Pancreas (tissue), 10 donors: ENCODE data around the gene TAF4B. TPM values are rescaled to one million over a fixed set of nuclear protein-coding genes. Genes with fewer than 3 reads are reported as not detected.

Experiments
- ATAC-seq, 4 donors: fragments of 200-7000 bp; cut with Tn5 transposase; one replicate each; pipeline versions ENCODE4 v1.8.0 to v1.9.1; 2020; ENCODE audit warnings: mild to moderate bottlenecking in 4 of 4, moderate library complexity in 4 of 4
- DNase-seq, 6 donors: peaks; one replicate each; pipeline ENCODE4 v3.0.0-alpha.2; 2020
- FAIRE-seq: peaks from 2 replicates; lab custom pipeline; 2012; peaks lifted over from hg19 to GRCh38; lab: Jason Lieb, UNC
- H3K27ac ChIP-seq, 4 donors: fragments of 200-600 bp; sonication (generic); 1 replicate in 3 of 4; 2 replicates in 1 of 4; pipeline versions ENCODE4 v1.5.0 to v1.8.0; 2020
- H3K27me3 ChIP-seq, 4 donors: fragments of 200-600 bp; one replicate each; pipeline ENCODE4 v1.8.0; 2021
- H3K36me3 ChIP-seq, 3 donors: fragments of 200-600 bp; sonication (generic) in 1 of 3; one replicate each; pipeline versions ENCODE4 v1.5.0 to v1.8.0; 2020 to 2021
- H3K4me1 ChIP-seq, 3 donors: fragments of 200-600 bp; one replicate each; pipeline ENCODE4 v1.8.0; 2021
- H3K4me3 ChIP-seq, 4 donors: fragments of 200-600 bp; sonication (generic) in 2 of 4; one replicate each; pipeline versions ENCODE4 v1.5.0 to v1.8.0; 2020 to 2021
- H3K9me3 ChIP-seq, 4 donors: fragments of 200-600 bp; one replicate each; pipeline ENCODE4 v1.8.0; 2021
- WGBS, 2 donors: extraction: QIAGEN DNeasy Blood & Tissue Kit; methylation state at CpG; one replicate each; pipeline ENCODE4 v1.1.7; 2013; 5-methylcytosine and 5-hydroxymethylcytosine counted together
- intact Hi-C, 3 donors: fragments of 100-400 bp; cut with DNase I; formaldehyde crosslinking; loops; one replicate each; pipeline versions ENCODE4 v1.11.1 to v1.14.2; 2022
- polyA plus RNA-seq, 2 donors: library from polyadenylated mRNA; stranded (reverse); fragments of 200-250 nt; gene quantifications; one replicate each; pipeline ENCODE4 v1.2.3, GENCODE V29; 2013
- total RNA-seq, 6 donors: library from RNA; stranded (reverse); fragmentation: NEBNext Ultra II Directional in 4 of 6; extraction: Animal tissue kit (Norgen Biotek cat#: 25700) in 4 of 6; gene quantifications; one replicate each; pipeline versions ENCODE4 v1.2.1 to v1.2.4, GENCODE V29; 2021 to 2023
- TF ChIP-seq, protein P1 (sequence below), 4 donors: fragments of 200-600 bp; sonication (generic) in 3 of 4; IDR thresholded peaks; one replicate each; pipeline versions ENCODE4 v1.5.0 to v1.8.0; 2021; ENCODE audit warnings: antibody characterized with exemption in 4 of 4
- donor health status: healthy with polysubstance abuse.
- donor health status: DM: no; HTN: no; CAD: no; lungs with moderate emphysema.
- donor health status: DM: no; HTN: no; CAD: no.
- donor health status: control.
- donor health status: control.
- donor health status: Bipolar disorder and iron deficiency.
- donor health status: DM: yes; HTN: yes; CAD: no.
- donor health status: DM: no; HTN: no; CAD: no.
- donor health status: DM: no; HTN: no; CAD: no.
- donor health status: DM: yes; HTN: yes; CAD: no.

TAF4B gene
- total and polyA plus RNA-seq, 8 donors: 0.94 to 3.4 (median 2.3) TPM

DNA sequence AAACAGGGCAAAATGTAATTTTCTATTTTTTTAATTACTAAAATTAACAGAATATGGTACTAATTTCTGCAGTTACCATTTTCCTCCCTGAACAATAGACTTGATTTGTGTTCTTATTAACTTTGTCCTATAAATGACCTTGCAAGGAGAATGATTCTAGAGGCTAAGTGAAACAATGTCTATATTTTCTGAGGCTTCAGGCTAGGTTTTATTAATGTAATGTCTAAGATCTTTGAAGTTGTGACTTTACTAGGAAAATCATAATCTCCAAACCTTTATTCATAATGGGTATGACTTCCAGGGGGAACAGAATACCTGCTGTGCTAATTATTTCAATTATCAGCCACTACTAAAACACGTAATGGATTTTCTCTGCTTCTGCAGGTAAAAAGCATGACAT lies 94.4 kb downstream of the TAF4B start:
- no peaks in the 10 kb centered on the region for H3K4me1 ChIP-seq
- TF ChIP-seq, protein P1, sequence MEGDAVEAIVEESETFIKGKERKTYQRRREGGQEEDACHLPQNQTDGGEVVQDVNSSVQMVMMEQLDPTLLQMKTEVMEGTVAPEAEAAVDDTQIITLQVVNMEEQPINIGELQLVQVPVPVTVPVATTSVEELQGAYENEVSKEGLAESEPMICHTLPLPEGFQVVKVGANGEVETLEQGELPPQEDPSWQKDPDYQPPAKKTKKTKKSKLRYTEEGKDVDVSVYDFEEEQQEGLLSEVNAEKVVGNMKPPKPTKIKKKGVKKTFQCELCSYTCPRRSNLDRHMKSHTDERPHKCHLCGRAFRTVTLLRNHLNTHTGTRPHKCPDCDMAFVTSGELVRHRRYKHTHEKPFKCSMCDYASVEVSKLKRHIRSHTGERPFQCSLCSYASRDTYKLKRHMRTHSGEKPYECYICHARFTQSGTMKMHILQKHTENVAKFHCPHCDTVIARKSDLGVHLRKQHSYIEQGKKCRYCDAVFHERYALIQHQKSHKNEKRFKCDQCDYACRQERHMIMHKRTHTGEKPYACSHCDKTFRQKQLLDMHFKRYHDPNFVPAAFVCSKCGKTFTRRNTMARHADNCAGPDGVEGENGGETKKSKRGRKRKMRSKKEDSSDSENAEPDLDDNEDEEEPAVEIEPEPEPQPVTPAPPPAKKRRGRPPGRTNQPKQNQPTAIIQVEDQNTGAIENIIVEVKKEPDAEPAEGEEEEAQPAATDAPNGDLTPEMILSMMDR (IDR thresholded peaks at IDR 0.05): no peak
- H3K27ac ChIP-seq: no peak overlapping the region
- no peak overlapping the region for H3K4me3 ChIP-seq
- ATAC-seq (no peak), DNase-seq (no peak), FAIRE-seq (no peak)
- H3K9me3 ChIP-seq: no peaks in the 10 kb centered on the region
- WGBS, 2 donors: 90 to 94% methylated on average over 1 of the region's 1 CpG
- intact Hi-C loops: no loop called here
- H3K27me3 ChIP-seq: no peaks in the 10 kb centered on the region
- H3K36me3 ChIP-seq: no peaks in the 10 kb centered on the region

DNA sequence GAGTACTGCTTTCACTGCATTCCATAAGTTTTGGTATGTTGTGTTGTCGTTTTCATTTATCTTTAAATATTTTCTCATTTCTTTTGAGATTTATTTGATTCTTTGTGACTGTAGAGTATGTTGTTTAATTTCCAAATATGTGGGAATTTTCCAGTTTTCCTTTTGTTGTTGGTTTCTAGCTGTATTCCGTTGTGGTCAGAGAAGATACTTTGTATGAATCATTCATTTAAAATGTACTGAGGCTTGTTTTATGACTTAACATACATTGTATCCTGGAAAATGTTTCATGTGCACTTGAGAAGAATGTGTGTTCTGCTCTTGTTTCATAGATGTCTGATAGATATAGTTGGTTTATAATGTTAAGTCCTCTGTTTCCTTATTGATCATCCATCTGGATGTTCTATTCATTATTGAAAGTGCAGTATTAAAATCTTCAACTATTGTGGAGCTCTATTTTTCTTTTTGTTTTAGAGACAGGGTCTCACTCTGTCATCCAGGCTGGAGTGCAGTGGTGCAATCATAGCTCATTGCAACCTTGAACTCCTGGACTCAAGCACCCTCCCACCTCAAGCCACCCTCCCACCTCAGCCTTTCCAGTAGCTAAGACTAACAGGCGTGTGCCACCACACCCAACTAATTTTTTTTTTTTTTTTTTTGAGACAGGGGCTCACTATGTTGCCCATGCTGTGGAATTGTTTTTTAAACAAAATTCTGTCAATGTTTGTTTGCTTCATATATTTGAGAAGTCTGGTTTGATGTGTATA lies 96.8 kb downstream of the TAF4B start:
- intact Hi-C loops: no loop called here
- H3K36me3 ChIP-seq: no peaks in the 10 kb centered on the region
- H3K27me3 ChIP-seq: no peaks in the 10 kb centered on the region
- FAIRE-seq (no peak), DNase-seq (no peak), ATAC-seq (no peak)
- no peak overlapping the region for H3K27ac ChIP-seq
- TF ChIP-seq, protein P1 (IDR thresholded peaks at IDR 0.05): no peak
- no peak overlapping the region for H3K4me3 ChIP-seq
- 74 to 94% methylated on average over 3 of the region's 3 CpGs for WGBS, 2 donors
- H3K4me1 ChIP-seq: no peaks in the 10 kb centered on the region
- H3K9me3 ChIP-seq: no peaks in the 10 kb centered on the region

DNA sequence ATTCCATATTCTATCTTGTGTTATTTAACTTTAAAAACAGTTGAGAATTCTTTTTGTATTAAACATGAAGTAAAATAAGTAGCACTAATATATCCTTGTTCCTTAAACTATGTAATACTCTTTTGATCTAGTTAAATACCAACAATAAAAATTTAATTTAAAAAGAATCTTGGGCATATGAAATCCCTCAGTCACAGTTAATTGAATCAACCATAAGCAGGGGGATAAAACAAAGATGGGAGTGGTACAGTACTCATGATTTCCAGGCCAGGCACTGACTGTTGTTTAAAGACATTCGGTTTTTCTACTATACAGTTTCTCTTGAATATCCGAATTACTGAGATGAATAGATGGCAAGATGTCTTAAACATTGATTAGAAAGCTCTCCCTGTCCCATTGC lies 99.5 kb downstream of the TAF4B start:
- no peak overlapping the region for H3K27ac ChIP-seq
- FAIRE-seq: no peak
- TF ChIP-seq, protein P1 (IDR thresholded peaks at IDR 0.05): no peak

DNA sequence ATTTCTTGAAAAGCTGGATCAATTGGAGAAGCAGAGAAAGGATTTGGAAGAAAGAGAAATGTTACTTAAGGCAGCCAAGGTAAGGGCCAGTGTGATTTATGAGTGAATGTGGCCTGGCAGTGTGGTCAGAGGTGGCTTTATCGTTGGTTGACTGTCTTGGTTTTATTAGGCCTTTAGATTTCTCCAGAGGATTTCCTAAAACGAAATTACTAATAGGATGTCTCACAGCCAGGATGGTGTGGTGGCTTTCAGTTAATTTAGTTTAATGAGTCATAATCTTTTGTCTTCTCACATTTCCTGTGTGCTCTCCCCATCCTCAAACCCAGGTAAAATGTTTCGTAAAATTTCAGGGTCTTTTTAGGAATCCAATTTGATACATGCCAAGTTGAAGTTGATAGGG lies 100.8 kb downstream of the TAF4B start:
- H3K27ac ChIP-seq: no peak overlapping the region
- H3K36me3 ChIP-seq: no peaks in the 10 kb centered on the region
- WGBS, 2 donors: 87% methylated on average over 3 of the region's 3 CpGs
- TF ChIP-seq, protein P1 (IDR thresholded peaks at IDR 0.05): no peak
- no peaks in the 10 kb centered on the region for H3K9me3 ChIP-seq
- FAIRE-seq (no peak), ATAC-seq (no peak), DNase-seq (no peak)
- no peaks in the 10 kb centered on the region for H3K27me3 ChIP-seq
- H3K4me1 ChIP-seq: no peaks in the 10 kb centered on the region
- intact Hi-C loops: no loop called here
- no peak overlapping the region for H3K4me3 ChIP-seq

More for the DNA sequence above, 99.5 kb downstream of the TAF4B start:
- no peaks in the 10 kb centered on the region for H3K9me3 ChIP-seq
- H3K4me1 ChIP-seq: no peaks in the 10 kb centered on the region
- no peaks in the 10 kb centered on the region for H3K36me3 ChIP-seq
- no peak overlapping the region for H3K4me3 ChIP-seq
- DNase-seq (no peak), ATAC-seq (no peak)
- intact Hi-C loops: no loop called here
- WGBS, 2 donors: 90 to 93% methylated on average over 2 of the region's 2 CpGs
- H3K27me3 ChIP-seq: no peaks in the 10 kb centered on the region

DNA sequence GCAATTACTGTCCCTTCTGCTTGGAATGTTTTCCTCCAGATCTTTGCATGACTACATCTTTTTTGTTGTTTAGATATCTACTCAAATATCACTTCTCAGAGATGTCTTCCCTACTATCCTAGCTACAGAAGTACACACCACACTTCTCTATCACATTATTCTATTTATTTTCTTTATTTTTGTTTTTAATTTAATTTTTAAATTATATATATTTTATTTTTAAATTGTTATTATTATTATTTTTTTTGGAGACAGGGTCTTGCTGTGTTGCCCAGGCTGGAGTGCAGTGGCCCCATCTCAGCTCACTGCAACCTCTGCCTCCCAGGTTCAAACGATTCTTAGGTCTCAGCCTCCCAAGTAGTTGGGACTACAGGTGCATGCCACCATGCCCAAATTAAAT lies 106.7 kb downstream of the TAF4B start:
- Histone ChIP-seq H3K27me3 (no peaks in the 10 kb centered on the region), H3K9me3 (no peaks in the 10 kb centered on the region), H3K27ac (no peak overlapping the region), H3K4me1 (peaks cover 0 to 4% (median 0%) of the 10 kb centered on the region in 3 donors), H3K36me3 (no peaks in the 10 kb centered on the region), H3K4me3 (no peak overlapping the region)
- TF ChIP-seq, protein P1 (IDR thresholded peaks at IDR 0.05): no peak
- WGBS, 2 donors: 93 to 100% methylated on average over 1 of the region's 1 CpG
- no peak for DNase-seq
- FAIRE-seq: no peak
- intact Hi-C loops: no loop called here
- no peak for ATAC-seq
